Subcutaneous abdominal adipose tissue (tissue), 5 donors: Measurements from ENCODE around the gene TEF.
"Not testable (repeated sequence)": the region's sequence is repeated elsewhere in the genome, so short reads cannot be mapped to it uniquely, and the experiment has no call there.

Source experiments
- H3K27ac ChIP-seq: one replicate; pipeline ENCODE4 v1.7.0; 2013; ENCODE audit warnings: low read depth, mild to moderate bottlenecking, inconsistent platforms, low read length, moderate library complexity
- H3K27me3 ChIP-seq, 5 donors: one replicate each; pipeline ENCODE4 v1.7.0; 2013; ENCODE audit warnings: low read length in 5 of 5, inconsistent platforms in 1 of 5; ENCODE audit not compliant: control insufficient read depth in 5 of 5, insufficient read depth in 4 of 5
- H3K36me3 ChIP-seq, 5 donors: one replicate each; pipeline ENCODE4 v1.7.0; 2013; ENCODE audit warnings: low read length in 5 of 5; ENCODE audit not compliant: control insufficient read depth in 5 of 5, insufficient read depth in 5 of 5
- H3K4me1 ChIP-seq, 5 donors: one replicate each; pipeline ENCODE4 v1.7.0; 2013; ENCODE audit warnings: low read length in 5 of 5, mild to moderate bottlenecking in 3 of 5, moderate library complexity in 1 of 5; ENCODE audit not compliant: control insufficient read depth in 5 of 5, insufficient read depth in 5 of 5
- H3K4me3 ChIP-seq, 5 donors: one replicate each; pipeline ENCODE4 v1.7.0; 2013; ENCODE audit warnings: low read length in 5 of 5, low read depth in 1 of 5
- H3K9ac ChIP-seq, 5 donors: one replicate each; pipeline ENCODE4 v1.7.0; 2013; ENCODE audit warnings: low read length in 5 of 5, mild to moderate bottlenecking in 4 of 5, moderate library complexity in 3 of 5
- H3K9me3 ChIP-seq, 5 donors: one replicate each; pipeline ENCODE4 v1.7.0; 2013; ENCODE audit warnings: low read length in 5 of 5; ENCODE audit not compliant: control insufficient read depth in 5 of 5
- donor health status: healthy.
- donor health status: healthy.
- donor health status: healthy.
- donor health status: healthy.
- donor health status: healthy.

Gene TEF

DNA sequence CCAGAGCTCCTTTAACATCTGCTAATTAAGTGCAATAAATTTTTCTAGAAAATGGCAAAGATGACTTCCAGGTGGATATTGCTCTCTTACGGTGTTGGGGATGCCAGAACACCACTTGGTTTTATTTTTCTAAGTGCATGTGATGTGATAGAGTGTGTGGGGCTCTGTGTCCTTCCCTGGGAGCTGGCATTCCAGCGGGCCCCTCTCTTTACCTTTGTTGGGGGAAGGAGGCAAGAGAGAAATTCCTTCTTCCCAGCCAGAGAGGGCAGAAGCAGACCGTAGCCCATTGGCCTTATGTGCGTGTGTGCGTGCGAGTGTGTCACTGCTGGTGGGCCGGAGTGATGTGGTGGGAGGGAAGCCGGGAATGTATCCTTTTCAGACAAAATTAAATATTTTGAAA lies 17.2 kb downstream of the TEF start:
- Histone ChIP-seq H3K4me3 (no peak overlapping the region), H3K27ac (no peak overlapping the region), H3K9me3 (no peaks in the 10 kb centered on the region), H3K4me1 (peaks cover 12 to 43% (median 29%) of the 10 kb centered on the region in 5 donors), H3K36me3 (peaks cover 0 to 55% (median 51%) of the 10 kb centered on the region in 5 donors), H3K27me3 (no peaks in the 10 kb centered on the region), H3K9ac (no peak overlapping the region)

DNA sequence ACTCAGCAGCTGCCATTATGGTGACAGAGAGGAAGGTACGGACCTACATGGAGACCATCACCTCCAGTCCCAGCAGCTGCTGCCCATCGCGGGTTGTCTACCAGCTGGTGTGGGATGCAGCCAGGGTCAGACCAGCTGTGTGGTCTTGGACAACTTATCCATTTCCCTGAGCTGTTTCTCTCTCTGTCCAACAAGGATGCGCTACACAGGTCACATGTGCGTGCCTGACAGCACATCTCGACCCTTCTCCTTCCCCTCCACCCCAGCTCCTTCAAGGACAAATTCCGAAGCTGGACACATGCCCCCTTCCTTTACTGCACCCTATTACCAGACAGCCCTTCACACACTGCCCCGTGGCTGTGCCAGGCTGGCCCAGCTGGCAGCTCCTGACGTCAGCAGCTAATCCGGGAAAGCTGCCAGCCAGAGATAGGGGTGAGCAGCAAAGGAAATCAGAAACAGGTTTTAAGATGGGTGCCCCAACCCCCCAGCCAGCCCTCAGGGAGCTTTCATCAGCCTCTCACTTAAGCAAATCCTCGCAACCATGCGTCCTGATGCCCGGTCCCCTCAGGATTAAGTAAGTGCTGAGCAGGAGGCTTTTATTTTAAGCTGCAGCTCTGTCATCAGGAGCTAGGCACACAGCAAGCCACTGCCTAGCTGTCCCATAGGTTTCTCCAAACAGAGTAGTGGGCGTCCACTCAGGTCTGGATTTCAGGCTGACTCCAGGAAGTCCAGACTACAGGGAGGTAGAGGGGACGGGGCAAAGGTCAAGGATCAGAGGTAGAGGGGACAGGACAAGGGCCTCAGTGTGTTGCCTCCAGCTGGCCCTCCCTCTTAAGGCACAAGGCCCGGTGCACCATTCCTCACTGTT lies 20.3 kb downstream of the TEF start:
- Histone ChIP-seq H3K4me1 (peaks cover 7 to 27% (median 22%) of the 10 kb centered on the region in 5 donors), H3K4me3 (peak overlapping the region in 1 of 5 donors; percentile 48), H3K27me3 (no peaks in the 10 kb centered on the region), H3K27ac (peak overlapping the region; percentile 51), H3K36me3 (peaks cover 0 to 24% (median 20%) of the 10 kb centered on the region in 5 donors), H3K9ac (peak overlapping the region in 2 of 5 donors; percentile 6), H3K9me3 (no peaks in the 10 kb centered on the region)

DNA sequence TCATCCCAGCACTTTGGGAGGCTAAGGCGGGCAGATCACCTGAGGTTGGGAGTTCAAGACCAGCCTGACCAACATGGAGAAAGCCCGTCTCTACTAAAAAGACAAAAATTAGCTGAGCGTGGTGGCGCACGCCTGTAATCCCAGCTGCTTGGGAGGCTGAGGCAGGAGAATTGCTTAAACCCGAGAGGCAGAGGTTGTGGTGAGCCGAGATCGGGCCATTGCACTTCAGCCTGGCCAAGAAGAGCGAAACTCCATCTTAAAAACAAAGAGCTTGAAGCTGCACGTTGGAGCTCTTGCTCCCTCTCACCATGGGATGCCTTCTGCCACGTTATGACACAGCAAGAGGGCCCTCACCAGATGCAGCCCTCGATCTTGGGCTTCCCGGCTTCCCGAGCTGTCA lies 21.1 kb downstream of the TEF start:
- not testable (repeated sequence) for H3K27me3 ChIP-seq, H3K9me3 ChIP-seq, H3K9ac ChIP-seq, H3K4me3 ChIP-seq
- H3K27ac ChIP-seq = peak overlapping the region; percentile 51
- peaks cover 7 to 25% (median 22%) of the 10 kb centered on the region in 5 donors for H3K4me1 ChIP-seq
- H3K36me3 ChIP-seq = peaks cover 0 to 16% (median 12%) of the 10 kb centered on the region in 5 donors

DNA sequence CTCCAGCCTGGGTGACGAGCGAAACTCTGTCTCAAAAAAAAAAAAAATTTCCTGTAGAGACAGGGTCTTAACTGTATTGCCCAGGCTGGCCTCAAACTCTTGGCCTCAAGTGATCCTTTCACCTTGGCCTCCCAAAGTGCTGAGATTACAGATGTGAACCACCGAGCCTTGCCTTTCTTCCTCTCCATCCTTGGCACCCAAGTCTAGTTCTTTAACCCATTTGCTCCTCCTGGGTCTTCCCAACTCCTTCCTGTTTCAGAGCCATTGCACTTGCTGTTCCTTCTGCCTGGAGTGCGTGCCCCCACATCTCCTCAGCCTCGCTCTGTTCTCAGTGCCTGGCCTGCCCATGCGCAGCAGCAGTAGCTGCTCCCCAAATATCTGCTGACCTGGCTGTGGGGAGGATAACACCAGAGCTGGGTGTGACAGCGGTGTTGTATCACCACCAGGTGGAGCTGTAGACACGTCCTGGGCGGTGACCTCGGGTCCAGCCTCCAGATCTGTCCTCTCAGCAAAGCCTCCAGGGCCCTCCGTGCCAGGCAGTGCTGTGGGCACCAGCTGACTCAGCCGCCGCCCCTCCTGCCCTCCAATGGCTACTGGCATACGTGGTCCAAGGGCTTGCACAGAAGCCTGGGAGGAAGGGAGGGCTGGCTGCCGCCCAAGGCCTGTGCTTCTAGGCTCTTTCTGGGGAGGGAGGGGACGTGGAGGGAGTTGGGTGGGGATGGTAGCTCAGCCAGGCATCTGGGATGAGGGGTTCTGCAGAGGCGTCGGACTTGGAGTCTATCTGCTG lies 22.0 kb downstream of the TEF start:
- no peak overlapping the region for H3K9ac ChIP-seq
- peak overlapping the region in 1 of 5 donors; percentile 22 for H3K4me3 ChIP-seq
- peaks cover 0 to 7% (median 4%) of the 10 kb centered on the region in 5 donors for H3K36me3 ChIP-seq
- no peaks in the 10 kb centered on the region for H3K27me3 ChIP-seq
- H3K9me3 ChIP-seq = no peaks in the 10 kb centered on the region
- H3K27ac ChIP-seq = no peak overlapping the region
- peaks cover 7 to 25% (median 22%) of the 10 kb centered on the region in 5 donors for H3K4me1 ChIP-seq

DNA sequence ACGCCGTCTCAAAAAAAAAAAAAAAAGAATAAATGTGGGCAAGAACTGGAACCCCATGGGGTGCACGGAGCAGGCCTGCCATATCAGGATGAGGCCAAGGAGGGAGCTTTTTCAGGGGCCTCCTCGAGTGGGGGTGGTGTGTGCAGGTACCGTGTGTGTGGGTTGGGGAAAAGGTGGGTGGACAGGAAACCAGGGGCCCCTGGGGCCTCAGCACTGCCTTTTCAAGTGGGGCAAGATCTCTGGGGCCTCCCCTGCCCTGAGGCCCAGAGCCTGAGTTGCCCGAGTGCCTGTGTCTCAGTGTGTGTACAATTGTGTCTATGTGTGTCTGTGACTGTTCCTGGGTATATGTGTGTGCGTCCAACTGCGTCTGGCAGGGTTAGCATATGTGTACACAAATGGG lies 23.8 kb downstream of the TEF start:
- no peak overlapping the region for H3K4me3 ChIP-seq
- H3K27ac ChIP-seq = no peak overlapping the region
- H3K9me3 ChIP-seq = no peaks in the 10 kb centered on the region
- H3K9ac ChIP-seq = no peak overlapping the region
- H3K4me1 ChIP-seq = peaks cover 7 to 31% (median 22%) of the 10 kb centered on the region in 5 donors
- no peaks in the 10 kb centered on the region for H3K36me3 ChIP-seq
- H3K27me3 ChIP-seq = no peaks in the 10 kb centered on the region

DNA sequence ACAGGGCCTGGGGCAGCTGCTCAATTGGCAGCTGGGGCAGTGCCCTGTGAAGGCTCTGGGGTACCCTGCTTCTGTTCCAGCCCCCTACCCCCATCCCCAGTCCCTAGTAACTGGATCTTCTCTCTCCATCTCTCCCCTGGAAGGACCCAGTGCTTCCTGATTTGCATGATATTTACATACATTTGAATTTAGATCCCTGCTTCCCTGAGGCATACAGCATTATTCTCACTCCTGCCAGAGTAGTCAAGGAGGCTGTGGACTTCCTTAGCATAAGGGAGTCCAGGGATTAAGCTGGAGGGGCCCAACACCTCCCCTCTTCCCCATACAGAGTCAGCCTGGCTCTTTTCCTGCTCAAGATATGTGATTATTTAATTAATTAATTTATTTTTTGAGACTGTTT lies 24.7 kb downstream of the TEF start:
- Histone ChIP-seq H3K27ac (no peak overlapping the region), H3K4me3 (no peak overlapping the region), H3K9me3 (no peaks in the 10 kb centered on the region), H3K9ac (no peak overlapping the region), H3K4me1 (peaks cover 7 to 35% (median 29%) of the 10 kb centered on the region in 5 donors), H3K27me3 (no peaks in the 10 kb centered on the region), H3K36me3 (no peaks in the 10 kb centered on the region)

DNA sequence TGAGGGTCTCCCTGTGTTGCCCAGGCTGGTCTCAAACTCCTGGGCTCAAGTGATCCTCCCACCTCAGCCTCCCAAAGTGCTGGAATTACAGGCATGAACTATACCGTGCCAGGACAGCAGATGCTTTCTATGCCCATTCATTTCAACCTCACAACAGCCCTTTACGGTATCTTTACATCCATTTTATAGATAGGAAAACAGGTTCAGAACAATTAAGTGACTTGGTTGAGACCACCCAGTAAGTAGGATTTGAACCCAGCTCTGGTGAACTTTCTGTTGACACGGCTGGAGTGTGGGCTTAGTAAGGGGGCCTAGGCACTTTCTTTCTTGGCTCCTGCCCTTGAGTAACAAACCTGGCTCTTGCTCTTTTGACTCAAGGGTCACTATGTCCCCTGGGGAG lies 25.7 kb downstream of the TEF start:
- Histone ChIP-seq H3K9me3 (no peaks in the 10 kb centered on the region), H3K4me3 (no peak overlapping the region), H3K27ac (no peak overlapping the region), H3K36me3 (no peaks in the 10 kb centered on the region), H3K4me1 (peaks cover 6 to 34% (median 28%) of the 10 kb centered on the region in 5 donors), H3K9ac (no peak overlapping the region), H3K27me3 (no peaks in the 10 kb centered on the region)

DNA sequence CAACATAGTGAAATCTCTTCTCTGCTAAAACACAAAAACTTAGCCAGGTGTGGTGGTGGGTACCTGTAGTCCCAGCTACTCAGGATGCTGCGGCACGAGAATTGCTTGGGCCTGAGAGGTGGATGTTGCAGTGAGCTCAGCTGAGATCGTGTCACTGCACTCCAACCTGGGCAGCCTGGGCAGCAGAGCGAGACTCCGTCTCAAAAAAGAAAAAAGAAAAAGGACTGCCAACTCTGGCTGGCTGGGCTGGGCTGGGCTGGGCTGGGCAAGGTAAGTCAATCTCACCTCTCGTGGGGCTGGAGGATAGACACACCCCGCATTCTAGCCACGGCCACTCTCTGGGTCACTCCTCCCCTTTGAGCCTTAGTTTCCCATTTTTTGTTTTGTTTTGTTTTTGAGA lies 26.9 kb downstream of the TEF start:
- H3K27me3 ChIP-seq = no peaks in the 10 kb centered on the region
- H3K27ac ChIP-seq = no peak overlapping the region
- H3K4me1 ChIP-seq = peaks cover 7 to 31% (median 29%) of the 10 kb centered on the region in 5 donors
- H3K9me3 ChIP-seq = no peaks in the 10 kb centered on the region
- no peaks in the 10 kb centered on the region for H3K36me3 ChIP-seq
- H3K4me3 ChIP-seq = no peak overlapping the region
- H3K9ac ChIP-seq = no peak overlapping the region

DNA sequence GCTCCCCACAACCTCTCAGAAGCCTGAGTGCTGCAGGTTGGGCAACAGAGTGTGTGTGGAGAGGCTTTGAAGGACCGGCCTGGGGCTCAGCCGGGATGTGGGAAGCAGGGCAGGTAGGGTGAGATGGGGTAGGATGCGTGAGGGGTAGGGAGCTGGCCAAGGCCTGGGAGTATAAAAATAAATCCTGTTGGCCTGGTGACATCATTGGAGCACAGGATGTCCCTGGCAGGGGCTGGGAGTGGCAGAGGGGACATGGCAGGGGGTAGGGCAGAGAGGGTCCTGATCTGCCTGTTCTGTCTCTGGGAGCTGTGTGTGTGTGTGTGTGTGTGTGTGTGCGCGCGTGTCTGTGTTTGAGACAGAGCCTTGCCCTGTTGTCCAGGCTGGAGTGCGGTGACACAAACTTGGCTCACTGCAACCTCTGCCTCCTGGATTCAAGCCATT lies 28.6 kb downstream of the TEF start:
- Histone ChIP-seq H3K4me1 (peaks cover 13 to 41% (median 38%) of the 10 kb centered on the region in 5 donors), H3K9ac (no peak overlapping the region), H3K4me3 (no peak overlapping the region), H3K27ac (no peak overlapping the region), H3K27me3 (no peaks in the 10 kb centered on the region), H3K9me3 (no peaks in the 10 kb centered on the region), H3K36me3 (no peaks in the 10 kb centered on the region)
